ENCODE measurements around the gene CTSZ. TPM values are rescaled to one million over a fixed set of nuclear protein-coding genes. Genes with fewer than 3 reads are reported as not detected.
"Not testable (repeated sequence)": the region's sequence is repeated elsewhere in the genome, so short reads cannot be mapped to it uniquely, and the experiment has no call there.

CTSZ gene
- total RNA-seq, 2 donors from 2014 or later, result 44.5 to 51.6 TPM

- H3K9me3 Mint-ChIP-seq, result peaks cover 0 to 1% of the 10 kb centered on the region in 2 donors
- DNase-seq, result no peak
- no peak overlapping the region for H3K4me3 Mint-ChIP-seq
- H3K27me3 Mint-ChIP-seq (ENCODE audit: low read depth), result peaks cover 10% of the 10 kb centered on the region
- no peak overlapping the region for H3K27ac Mint-ChIP-seq
- no peak for ATAC-seq (replicated peaks in 1 of 2)
- peaks cover 11% of the 10 kb centered on the region for H3K4me1 Mint-ChIP-seq (ENCODE audit: low read depth)
- H3K36me3 Mint-ChIP-seq (ENCODE audit: insufficient read depth in 2 of 2), result peaks cover 4% of the 10 kb centered on the region in 2 donors
Measured at GRCh38 chr20:58973179-58973578, 33.9 kb downstream of the CTSZ start.

GRCh38 chr20:58971429-58971828 lies 35.6 kb downstream of the CTSZ start:
- no peak overlapping the region for H3K27ac Mint-ChIP-seq
- H3K36me3 Mint-ChIP-seq (ENCODE audit: insufficient read depth in 2 of 2), result peaks cover 2 to 4% of the 10 kb centered on the region in 2 donors
- H3K4me3 Mint-ChIP-seq, result no peak overlapping the region
- ATAC-seq (replicated peaks in 1 of 2) (no peak), DNase-seq (no peak)
- H3K27me3 Mint-ChIP-seq (ENCODE audit: low read depth), result peaks cover 10% of the 10 kb centered on the region
- peaks cover 6% of the 10 kb centered on the region for H3K4me1 Mint-ChIP-seq (ENCODE audit: low read depth)
- peaks cover 0 to 1% of the 10 kb centered on the region in 2 donors for H3K9me3 Mint-ChIP-seq

GRCh38 chr20:58970146-58970545 lies 36.9 kb downstream of the CTSZ start:
- Mint-ChIP-seq H3K9me3 (peaks cover 0 to 1% of the 10 kb centered on the region in 2 donors), H3K4me3 (no peak overlapping the region), H3K36me3 (ENCODE audit: insufficient read depth in 2 of 2) (peaks cover 2 to 4% of the 10 kb centered on the region in 2 donors), H3K27ac (no peak overlapping the region), H3K4me1 (ENCODE audit: low read depth) (no peaks in the 10 kb centered on the region), H3K27me3 (ENCODE audit: low read depth) (peaks cover 15% of the 10 kb centered on the region)
- ATAC-seq (replicated peaks in 1 of 2) (no peak), DNase-seq (no peak)

- H3K36me3 Mint-ChIP-seq (ENCODE audit: insufficient read depth in 2 of 2), result peaks cover 2 to 3% of the 10 kb centered on the region in 2 donors
- no peak overlapping the region for H3K27ac Mint-ChIP-seq
- no peaks in the 10 kb centered on the region for H3K4me1 Mint-ChIP-seq (ENCODE audit: low read depth)
- peaks cover 0 to 1% of the 10 kb centered on the region in 2 donors for H3K9me3 Mint-ChIP-seq
- peaks cover 15% of the 10 kb centered on the region for H3K27me3 Mint-ChIP-seq (ENCODE audit: low read depth)
- DNase-seq (no peak), ATAC-seq (replicated peaks in 1 of 2) (no peak)
- no peak overlapping the region for H3K4me3 Mint-ChIP-seq
Measured at GRCh38 chr20:58969439-58969838, 37.6 kb downstream of the CTSZ start.

- Mint-ChIP-seq H3K9me3 (no peaks in the 10 kb centered on the region), H3K36me3 (ENCODE audit: insufficient read depth in 2 of 2) (peaks cover 0 to 3% of the 10 kb centered on the region in 2 donors), H3K4me1 (ENCODE audit: low read depth) (no peaks in the 10 kb centered on the region), H3K27ac (no peak overlapping the region), H3K27me3 (ENCODE audit: low read depth) (peaks cover 18% of the 10 kb centered on the region), H3K4me3 (no peak overlapping the region)
- no peak for ATAC-seq (replicated peaks in 1 of 2)
- DNase-seq, result no peak
Measured at GRCh38 chr20:58967652-58968429, 39.2 kb downstream of the CTSZ start.

- DNase-seq, result no peak
- ATAC-seq (replicated peaks in 1 of 2), result no peak
- H3K27me3 Mint-ChIP-seq (ENCODE audit: low read depth), result peaks cover 21% of the 10 kb centered on the region
Measured at GRCh38 chr20:58965270-58966064, 41.6 kb downstream of the CTSZ start.

GRCh38 chr20:58963922-58964321 lies 43.1 kb downstream of the CTSZ start:
- not testable (repeated sequence) for H3K36me3 Mint-ChIP-seq (ENCODE audit: insufficient read depth in 2 of 2); DNase-seq; H3K27ac Mint-ChIP-seq; H3K4me3 Mint-ChIP-seq; ATAC-seq (replicated peaks in 1 of 2); H3K9me3 Mint-ChIP-seq; H3K4me1 Mint-ChIP-seq (ENCODE audit: low read depth)
- H3K27me3 Mint-ChIP-seq (ENCODE audit: low read depth), result peaks cover 11% of the 10 kb centered on the region

More at GRCh38 chr20:58965270-58966064, 41.6 kb downstream of the CTSZ start:
- H3K4me1 Mint-ChIP-seq (ENCODE audit: low read depth), result no peaks in the 10 kb centered on the region
- H3K36me3 Mint-ChIP-seq (ENCODE audit: insufficient read depth in 2 of 2), result peaks cover 0 to 3% of the 10 kb centered on the region in 2 donors
- no peak overlapping the region for H3K4me3 Mint-ChIP-seq
- H3K9me3 Mint-ChIP-seq, result no peaks in the 10 kb centered on the region
- H3K27ac Mint-ChIP-seq, result no peak overlapping the region

GRCh38 chr20:58963060-58963584 lies 43.9 kb downstream of the CTSZ start:
- H3K27me3 Mint-ChIP-seq (ENCODE audit: low read depth), result peaks cover 11% of the 10 kb centered on the region
- no peak for ATAC-seq (replicated peaks in 1 of 2)
- H3K27ac Mint-ChIP-seq, result no peak overlapping the region
- H3K4me3 Mint-ChIP-seq, result no peak overlapping the region
- H3K4me1 Mint-ChIP-seq (ENCODE audit: low read depth), result no peaks in the 10 kb centered on the region
- no peak for DNase-seq
- no peaks in the 10 kb centered on the region for H3K9me3 Mint-ChIP-seq
- H3K36me3 Mint-ChIP-seq (ENCODE audit: insufficient read depth in 2 of 2), result no peaks in the 10 kb centered on the region

- no peak for DNase-seq
- no peak overlapping the region for H3K4me3 Mint-ChIP-seq
- H3K9me3 Mint-ChIP-seq, result no peaks in the 10 kb centered on the region
- peaks cover 6% of the 10 kb centered on the region for H3K27me3 Mint-ChIP-seq (ENCODE audit: low read depth)
- H3K4me1 Mint-ChIP-seq (ENCODE audit: low read depth), result no peaks in the 10 kb centered on the region
- ATAC-seq (replicated peaks in 1 of 2), result no peak
- H3K27ac Mint-ChIP-seq, result no peak overlapping the region
- H3K36me3 Mint-ChIP-seq (ENCODE audit: insufficient read depth in 2 of 2), result no peaks in the 10 kb centered on the region
Measured at GRCh38 chr20:58959652-58960051, 47.4 kb downstream of the CTSZ start.

- no peak for DNase-seq
- Mint-ChIP-seq H3K4me3 (no peak overlapping the region), H3K27ac (no peak overlapping the region), H3K27me3 (ENCODE audit: low read depth) (no peaks in the 10 kb centered on the region), H3K36me3 (ENCODE audit: insufficient read depth in 2 of 2) (no peaks in the 10 kb centered on the region), H3K9me3 (no peaks in the 10 kb centered on the region), H3K4me1 (ENCODE audit: low read depth) (no peaks in the 10 kb centered on the region)
- no peak for ATAC-seq (replicated peaks in 1 of 2)
Measured at GRCh38 chr20:58956078-58956477, 51.0 kb downstream of the CTSZ start.

GRCh38 chr20:58953050-58953449 lies 54.0 kb downstream of the CTSZ start:
- DNase-seq (no peak), ATAC-seq (replicated peaks in 1 of 2) (no peak)
- no peaks in the 10 kb centered on the region for H3K4me1 Mint-ChIP-seq (ENCODE audit: low read depth)
- H3K9me3 Mint-ChIP-seq, result no peaks in the 10 kb centered on the region
- no peaks in the 10 kb centered on the region for H3K27me3 Mint-ChIP-seq (ENCODE audit: low read depth)
- no peak overlapping the region for H3K27ac Mint-ChIP-seq
- no peaks in the 10 kb centered on the region for H3K36me3 Mint-ChIP-seq (ENCODE audit: insufficient read depth in 2 of 2)
- H3K4me3 Mint-ChIP-seq, result no peak overlapping the region

- Mint-ChIP-seq H3K27me3 (ENCODE audit: low read depth) (no peaks in the 10 kb centered on the region), H3K27ac (no peak overlapping the region), H3K4me3 (no peak overlapping the region), H3K9me3 (no peaks in the 10 kb centered on the region), H3K36me3 (ENCODE audit: insufficient read depth in 2 of 2) (no peaks in the 10 kb centered on the region), H3K4me1 (ENCODE audit: low read depth) (no peaks in the 10 kb centered on the region)
- DNase-seq (no peak), ATAC-seq (replicated peaks in 1 of 2) (no peak)
Measured at GRCh38 chr20:58950603-58951002, 56.5 kb downstream of the CTSZ start.

GRCh38 chr20:58947797-58948388 lies 59.2 kb downstream of the CTSZ start:
- H3K27me3 Mint-ChIP-seq (ENCODE audit: low read depth); DNase-seq; H3K9me3 Mint-ChIP-seq; H3K4me3 Mint-ChIP-seq; ATAC-seq (replicated peaks in 1 of 2); H3K27ac Mint-ChIP-seq; H3K36me3 Mint-ChIP-seq (ENCODE audit: insufficient read depth in 2 of 2); H3K4me1 Mint-ChIP-seq (ENCODE audit: low read depth): not testable (repeated sequence)
